Dermis blood vessel endothelial cell (primary cell): ENCODE measurements around the gene CST9L. TPM values are rescaled to one million over a fixed set of nuclear protein-coding genes. Genes with fewer than 3 reads are reported as not detected.

Experiments
- DNase-seq: peaks from one replicate; pipeline ENCODE4 v3.0.0; 2010
- total RNA-seq: library from RNA; depleted of rRNA; stranded (reverse); fragments of >200 nt; gene quantifications from 2 replicates; pipeline ENCODE4 v1.2.3, GENCODE V29; 2014

Gene CST9L
- total RNA-seq, 1 donor from 2014 or later, result not detected

DNA sequence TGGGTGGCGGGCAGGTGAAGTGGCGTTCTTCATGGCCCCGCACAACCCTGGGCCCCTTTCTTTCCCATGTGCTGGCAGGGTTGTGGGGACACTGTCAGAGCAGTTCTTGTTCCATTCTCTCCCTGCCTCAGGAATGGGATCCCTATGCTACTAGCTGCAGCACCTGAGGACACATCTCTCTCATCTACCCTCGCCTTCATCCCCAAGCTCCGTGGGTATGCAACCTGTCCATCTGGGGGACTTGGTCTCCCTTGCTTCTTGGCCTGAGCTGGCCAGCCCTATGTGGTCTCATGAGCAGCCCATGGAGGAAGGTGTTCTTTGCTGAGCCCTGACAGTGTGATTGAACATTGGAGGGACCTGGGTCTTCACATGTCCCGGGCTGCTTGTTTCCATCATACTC lies 24.2 kb downstream of the CST9L start:
- no peak for DNase-seq

- no peak for DNase-seq
Observed at GRCh38 chr20:23542801-23543200, 25.5 kb downstream of the CST9L start.

- DNase-seq, result no peak
Observed at GRCh38 chr20:23541776-23542175, 26.5 kb downstream of the CST9L start.

GRCh38 chr20:23541330-23541729 lies 27.0 kb downstream of the CST9L start:
- no peak for DNase-seq

- no peak for DNase-seq
Observed at GRCh38 chr20:23540624-23541023, 27.7 kb downstream of the CST9L start.

DNA sequence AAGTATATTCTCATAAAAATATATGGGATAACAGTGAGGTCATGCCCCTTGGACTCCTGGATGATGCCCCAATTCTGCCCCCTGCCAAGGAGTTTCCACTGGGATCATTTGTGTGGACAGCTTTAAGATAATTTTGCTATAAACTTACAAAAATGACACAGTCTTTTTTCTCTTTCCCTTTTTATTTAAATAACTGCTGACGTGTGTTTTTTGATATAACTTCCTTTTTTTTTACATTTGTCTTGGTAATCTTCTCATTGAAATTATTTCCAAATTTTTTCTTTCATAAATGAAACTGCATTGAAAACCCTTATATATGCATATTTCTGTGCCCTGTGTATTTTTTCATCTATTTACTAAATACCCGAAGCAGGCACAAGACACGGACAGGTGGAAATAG lies 31.3 kb downstream of the CST9L start:
- DNase-seq, result no peak

DNA sequence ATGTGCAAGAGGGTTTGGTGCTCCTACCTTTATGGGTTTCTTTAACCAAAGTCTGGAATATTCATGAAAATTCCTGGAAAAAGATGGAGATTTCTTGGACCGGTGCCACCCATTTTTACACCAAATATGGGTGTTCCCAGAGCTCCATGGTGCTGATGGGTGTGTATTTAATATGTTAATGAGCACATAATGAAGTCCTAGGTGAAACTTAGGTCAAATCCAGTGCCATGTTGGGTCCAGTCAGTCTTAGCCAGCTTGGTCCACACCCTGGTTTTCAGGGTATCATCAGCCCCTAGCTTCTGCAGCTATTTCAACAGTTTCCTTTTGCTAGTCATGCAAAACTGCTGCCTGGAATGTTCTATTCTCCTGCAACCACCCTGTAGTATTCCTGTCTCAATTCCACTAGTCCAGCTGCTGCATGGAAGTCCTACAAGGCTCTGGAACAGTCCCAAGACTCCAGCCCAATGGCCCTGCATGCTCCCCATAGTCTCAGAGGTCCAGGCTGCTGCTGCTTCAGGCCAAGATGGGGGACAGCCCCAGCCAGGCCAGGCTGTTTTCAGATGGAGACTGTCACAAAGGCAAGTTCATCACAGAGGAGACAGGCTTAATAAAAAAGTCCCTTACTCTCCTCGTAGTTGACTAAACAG lies 31.8 kb downstream of the CST9L start:
- no peak for DNase-seq

DNA sequence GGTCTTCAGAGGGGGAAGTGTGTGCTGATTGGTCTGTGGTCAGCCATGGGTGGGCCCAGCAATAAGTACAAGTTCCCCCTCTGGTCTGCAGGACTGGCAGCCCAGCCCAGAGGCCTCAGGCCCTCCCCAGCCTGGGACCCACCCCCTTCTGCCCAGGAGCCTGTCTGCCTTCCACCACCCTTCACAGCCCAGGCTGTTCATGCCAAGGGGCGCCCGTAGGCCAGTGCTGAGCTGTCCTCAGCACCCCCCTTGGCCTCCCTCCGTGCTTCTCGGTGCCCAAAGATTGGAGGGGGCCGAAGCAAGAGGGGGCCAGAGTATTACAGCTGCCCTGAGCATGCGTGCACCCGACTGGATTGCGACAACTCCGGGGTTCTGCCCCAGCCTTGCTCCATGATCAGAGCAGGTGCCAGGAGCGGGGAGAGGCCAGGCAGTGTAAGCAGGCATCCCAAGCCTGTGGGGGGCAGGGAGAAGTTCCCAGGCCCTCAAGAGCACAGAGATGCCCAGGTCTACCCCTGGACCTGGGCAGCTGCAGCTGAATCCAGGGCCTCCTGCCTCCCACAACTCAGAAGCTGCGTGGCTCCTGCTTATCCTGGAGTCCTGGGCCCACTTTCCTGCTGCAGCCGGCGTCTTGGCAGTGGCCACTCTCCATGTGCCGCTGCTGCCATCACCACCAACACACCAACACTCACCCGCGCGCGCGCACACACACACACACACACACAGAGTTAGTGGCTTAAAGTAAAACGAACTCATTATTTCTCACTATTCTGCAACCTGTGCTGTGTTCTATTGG lies 33.3 kb downstream of the CST9L start:
- no peak for DNase-seq

- DNase-seq, result no peak
Observed at GRCh38 chr20:23533161-23533560, 35.1 kb downstream of the CST9L start.

GRCh38 chr20:23532533-23532932 lies 35.8 kb downstream of the CST9L start:
- no peak for DNase-seq

DNA sequence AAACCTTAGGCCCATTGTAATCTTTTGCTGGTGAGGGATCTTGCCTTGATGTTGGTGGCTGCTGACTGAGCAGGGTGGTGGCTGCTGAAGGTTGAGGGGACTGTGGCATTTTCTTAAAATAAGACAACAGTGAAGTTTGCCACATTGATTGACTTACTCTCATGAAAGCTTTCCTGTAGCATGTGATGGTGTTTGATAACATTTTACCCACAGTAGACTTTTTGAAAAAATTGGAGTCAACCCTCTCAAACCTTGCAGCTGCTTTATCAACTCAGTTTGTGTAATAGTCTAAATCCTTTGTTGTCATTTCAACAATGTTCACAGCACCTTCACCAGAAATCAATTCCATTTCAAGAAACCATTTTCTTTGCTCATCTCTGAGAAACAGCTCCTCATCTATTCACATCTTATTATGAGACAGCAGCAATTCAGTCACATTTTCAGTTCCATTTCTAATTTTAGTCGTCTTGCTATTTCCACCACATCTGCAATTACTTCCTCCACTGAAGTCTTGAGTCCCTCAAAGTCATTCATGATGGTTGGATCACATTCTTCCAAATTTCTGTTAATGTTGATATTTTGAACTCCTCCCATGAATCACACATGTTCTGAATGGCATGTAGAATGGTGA lies 37.2 kb downstream of the CST9L start:
- DNase-seq, result no peak

DNA sequence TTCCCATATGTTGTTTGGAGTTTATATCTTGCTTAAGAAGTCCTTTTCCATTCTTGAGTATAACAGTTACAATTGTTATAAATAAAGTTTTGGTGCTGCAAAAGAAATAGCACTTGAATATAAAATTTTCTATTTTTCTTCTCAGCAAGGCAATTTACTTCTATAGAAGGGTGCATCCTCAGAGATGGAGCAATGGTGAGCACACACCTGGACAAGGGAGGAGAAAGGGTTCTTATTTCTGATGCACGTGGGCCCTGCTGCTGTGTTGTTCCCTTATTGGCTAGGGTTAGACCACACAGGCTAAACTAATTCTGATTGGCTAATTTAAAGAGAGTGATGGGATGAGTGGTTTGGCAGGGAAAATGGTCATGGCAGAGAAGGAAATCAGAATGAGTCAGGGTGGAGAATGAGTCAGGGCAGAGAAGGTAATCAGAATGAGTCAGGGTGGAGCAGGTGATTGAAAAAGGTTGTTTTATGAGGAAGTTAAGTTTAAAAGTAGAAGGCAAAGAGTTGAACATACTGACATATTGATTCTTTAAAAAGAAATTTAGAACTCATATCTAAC lies 39.3 kb downstream of the CST9L start:
- DNase-seq, result no peak

DNA sequence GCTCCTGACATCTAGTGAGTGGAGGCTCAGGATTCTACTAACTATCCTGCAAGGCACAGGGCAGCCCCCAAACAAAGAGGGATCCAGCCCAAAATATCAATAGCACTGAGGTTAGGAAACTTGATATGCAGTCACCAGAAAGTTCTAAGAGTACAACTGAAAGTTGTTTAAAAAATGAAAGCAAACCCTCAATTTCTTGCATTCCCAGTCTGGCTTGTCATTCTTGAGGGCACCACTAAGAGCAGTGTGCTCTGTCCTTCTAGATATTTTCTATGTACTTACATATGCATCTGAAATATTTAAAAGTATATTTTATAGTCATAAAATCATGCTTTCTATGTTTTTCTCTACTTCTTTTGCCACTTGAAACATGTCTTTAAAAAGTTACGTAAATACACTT lies 41.4 kb downstream of the CST9L start:
- no peak for DNase-seq

DNA sequence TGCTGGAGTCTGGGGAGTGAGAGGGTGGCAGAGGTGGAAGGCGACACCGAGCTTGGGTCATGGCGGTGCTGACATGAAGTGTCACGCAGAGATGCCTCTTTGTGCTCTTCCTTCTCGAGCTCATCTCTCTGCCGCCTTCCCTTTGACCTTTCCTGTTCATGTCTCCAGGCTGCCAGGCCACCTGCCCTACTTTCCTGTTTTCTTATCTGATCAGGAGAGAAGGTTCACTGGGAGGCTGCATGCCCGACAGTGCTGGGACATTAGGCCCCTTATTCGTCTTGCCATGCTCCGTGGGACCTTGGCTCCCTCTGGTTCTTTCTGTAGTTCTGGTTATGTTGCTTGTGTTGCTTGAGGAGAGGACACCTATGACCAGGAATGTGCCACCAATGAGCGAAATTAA lies 44.1 kb downstream of the CST9L start:
- no peak for DNase-seq

GRCh38 chr20:23520185-23520584 lies 48.1 kb downstream of the CST9L start:
- DNase-seq, result no peak

- DNase-seq, result no peak
Observed at GRCh38 chr20:23519556-23519955, 48.7 kb downstream of the CST9L start.

GRCh38 chr20:23517719-23518118 lies 50.6 kb downstream of the CST9L start:
- DNase-seq, result no peak

DNA sequence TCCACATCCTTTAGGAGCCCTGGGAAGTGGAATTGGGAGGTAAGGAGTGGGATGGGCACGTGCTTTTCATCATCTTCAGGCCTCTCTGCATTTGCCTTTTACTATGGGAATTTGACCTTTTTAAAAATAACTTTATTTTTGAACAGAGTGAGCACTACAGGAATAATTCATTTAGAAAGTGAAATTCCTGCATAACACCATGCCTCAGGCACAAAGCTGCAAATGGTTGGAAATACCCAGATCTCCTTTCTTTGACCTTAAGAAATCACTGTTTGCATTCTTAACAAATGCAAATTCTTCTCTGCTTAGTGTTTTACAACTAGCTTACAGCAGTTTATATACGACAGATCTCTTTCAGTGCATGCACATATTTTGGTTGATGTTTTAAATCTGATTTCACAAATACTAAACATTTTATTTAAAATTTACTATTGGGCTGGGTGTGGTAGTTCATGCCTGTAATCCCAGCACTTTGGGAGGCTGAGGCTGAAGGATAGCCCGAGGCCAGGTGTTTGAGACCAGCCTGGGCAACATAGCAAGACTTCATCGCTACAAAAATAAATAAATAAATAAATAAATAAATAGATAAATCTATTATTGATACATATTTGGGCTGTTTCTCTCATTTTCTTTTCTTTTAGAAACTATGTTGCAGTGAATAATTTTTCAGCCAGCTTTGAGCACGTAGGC lies 52.9 kb downstream of the CST9L start:
- no peak for DNase-seq

GRCh38 chr20:23514848-23515247 lies 53.4 kb downstream of the CST9L start:
- no peak for DNase-seq
